Measurements from ENCODE around the gene ALAD. TPM values are rescaled to one million over a fixed set of nuclear protein-coding genes. Genes with fewer than 3 reads are reported as not detected.

The ALAD gene
- total and polyA plus RNA-seq, 2 of the 13 experiments (the other 11 are each of a cell fraction or from before 2014, with no cell fraction given) = 21.8 to 30.1 TPM

GRCh38 chr9:113387560-113388230 is 13.4 kb downstream of the ALAD start (continued):
- TF ChIP-seq ZBTB7B (CRISPR knock-in tag; IDR thresholded peaks at IDR 0.05) (no peak), ZNF451 (CRISPR knock-in tag; IDR thresholded peaks at IDR 0.05) (0 out of 2 replicates have a peak, but pooled peaks have one; percentile 25), ZNF577 (CRISPR knock-in tag; IDR thresholded peaks at IDR 0.05; ENCODE audit: borderline replicate concordance, low read depth) (no peak), SNAPC5 (CRISPR knock-in tag; IDR thresholded peaks at IDR 0.05; ENCODE audit: borderline replicate concordance) (no peak), ZNF431 (CRISPR knock-in tag; IDR thresholded peaks at IDR 0.05; ENCODE audit: borderline replicate concordance, low read depth) (peak; percentile 63; the same call in 1 of the 2 replicates), SOX5 (CRISPR knock-in tag; IDR thresholded peaks at IDR 0.05; ENCODE audit: borderline replicate concordance) (peak; percentile 74; the same call in 1 of the 2 replicates), LBX2 (CRISPR knock-in tag; IDR thresholded peaks at IDR 0.05; ENCODE audit: borderline replicate concordance) (no peak), XBP1 (CRISPR knock-in tag; IDR thresholded peaks at IDR 0.05) (no peak), ZBTB40 (IDR thresholded peaks at IDR 0.05) (no peak), ZBTB40 (CRISPR knock-in tag; IDR thresholded peaks at IDR 0.05) (peak; percentile 74), NR0B2 (CRISPR knock-in tag; IDR thresholded peaks at IDR 0.05) (no peak; the same call in 1 of the 2 replicates), ZBTB3 (CRISPR knock-in tag; IDR thresholded peaks at IDR 0.05; ENCODE audit: borderline replicate concordance, low read depth) (0 out of 2 replicates have a peak, but pooled peaks have one; percentile 46), YY1 (IDR thresholded peaks at IDR 0.05; ENCODE audit: insufficient read depth, insufficient replicate concordance, low read depth, low read length) (peak; percentile 54), NKX3-1 (CRISPR knock-in tag; IDR thresholded peaks at IDR 0.05) (0 out of 2 replicates have a peak, but pooled peaks have one; percentile 57), ZNF570 (CRISPR knock-in tag; IDR thresholded peaks at IDR 0.05; ENCODE audit: borderline replicate concordance) (no peak), CHCHD3 (CRISPR knock-in tag; IDR thresholded peaks at IDR 0.05) (no peak), ZNF724P (CRISPR knock-in tag; IDR thresholded peaks at IDR 0.05; ENCODE audit: borderline replicate concordance) (no peak), KAT8 (CRISPR knock-in tag; IDR thresholded peaks at IDR 0.05) (peak; percentile 78; the same call in 1 of the 2 replicates), FOXM1 (CRISPR knock-in tag; IDR thresholded peaks at IDR 0.05) (no peak), ARID2 (CRISPR knock-in tag; IDR thresholded peaks at IDR 0.05; ENCODE audit: borderline replicate concordance) (peak; percentile 74; the same call in 1 of the 2 replicates)

Measured in HepG2 (cell line).